ENCODE data around the gene PGAP2. TPM values are rescaled to one million over a fixed set of nuclear protein-coding genes. Genes with fewer than 3 reads are reported as not detected.

PGAP2 gene
- total and polyA plus RNA-seq, 4 donors = 3.9 to 17.7 (median 8.9) TPM

GRCh38 chr11:3833449-3833848, 25.1 kb downstream of the PGAP2 start:
- Histone ChIP-seq H3K4me3 (ENCODE audit: low read length in 2 of 2) (no peak overlapping the region), H3K27ac (ENCODE audit: low read depth in 1 of 2, low read length in 2 of 2) (no peak overlapping the region), H3K36me3 (ENCODE audit: control insufficient read depth in 1 of 2, insufficient read depth in 2 of 2, low read length in 1 of 2) (no peaks in the 10 kb centered on the region), H3K4me1 (ENCODE audit: control insufficient read depth in 1 of 2, insufficient read depth in 2 of 2, low read length in 2 of 2) (no peaks in the 10 kb centered on the region), H3K27me3 (ENCODE audit: control insufficient read depth in 1 of 2, insufficient read depth in 2 of 2, low read length in 1 of 2) (no peaks in the 10 kb centered on the region), H3K9me3 (ENCODE audit: control insufficient read depth, low read length) (no peaks in the 10 kb centered on the region)
- no peak for DNase-seq
- ATAC-seq (ENCODE audit: low FRiP score) = no peak
- intact Hi-C loops (cut with DNase I) = no loop called here
- WGBS, 2 donors = 87 to 90% methylated on average over 2 of the region's 2 CpGs

DNA sequence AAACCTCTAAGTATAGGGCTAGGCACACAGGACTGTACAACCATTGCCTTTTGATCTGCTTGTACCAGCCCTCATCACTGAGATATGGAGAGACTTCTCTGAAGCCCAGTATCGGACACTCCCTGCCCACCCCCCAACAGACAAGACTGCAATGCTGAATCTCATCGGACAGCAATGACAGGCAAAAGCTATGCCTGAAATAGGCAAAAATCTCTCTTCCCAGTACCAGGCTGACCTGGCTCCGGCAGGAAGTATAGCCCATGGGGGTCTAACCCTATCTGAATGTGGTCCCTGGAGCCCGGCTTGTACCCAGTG, 25.9 kb downstream of the PGAP2 start:
- H3K36me3 ChIP-seq (ENCODE audit: control insufficient read depth in 1 of 2, insufficient read depth in 2 of 2, low read length in 1 of 2) = no peaks in the 10 kb centered on the region
- intact Hi-C loops (cut with DNase I) = no loop called here
- no peak for DNase-seq
- no peak overlapping the region for H3K4me3 ChIP-seq (ENCODE audit: low read length in 2 of 2)
- no peak for ATAC-seq (ENCODE audit: low FRiP score)
- no peaks in the 10 kb centered on the region for H3K4me1 ChIP-seq (ENCODE audit: control insufficient read depth in 1 of 2, insufficient read depth in 2 of 2, low read length in 2 of 2)
- WGBS, 2 donors = 84 to 85% methylated on average over 4 of the region's 4 CpGs
- H3K27me3 ChIP-seq (ENCODE audit: control insufficient read depth in 1 of 2, insufficient read depth in 2 of 2, low read length in 1 of 2) = no peaks in the 10 kb centered on the region
- H3K9me3 ChIP-seq (ENCODE audit: control insufficient read depth, low read length) = no peaks in the 10 kb centered on the region
- no peak overlapping the region for H3K27ac ChIP-seq (ENCODE audit: low read depth in 1 of 2, low read length in 2 of 2)

DNA sequence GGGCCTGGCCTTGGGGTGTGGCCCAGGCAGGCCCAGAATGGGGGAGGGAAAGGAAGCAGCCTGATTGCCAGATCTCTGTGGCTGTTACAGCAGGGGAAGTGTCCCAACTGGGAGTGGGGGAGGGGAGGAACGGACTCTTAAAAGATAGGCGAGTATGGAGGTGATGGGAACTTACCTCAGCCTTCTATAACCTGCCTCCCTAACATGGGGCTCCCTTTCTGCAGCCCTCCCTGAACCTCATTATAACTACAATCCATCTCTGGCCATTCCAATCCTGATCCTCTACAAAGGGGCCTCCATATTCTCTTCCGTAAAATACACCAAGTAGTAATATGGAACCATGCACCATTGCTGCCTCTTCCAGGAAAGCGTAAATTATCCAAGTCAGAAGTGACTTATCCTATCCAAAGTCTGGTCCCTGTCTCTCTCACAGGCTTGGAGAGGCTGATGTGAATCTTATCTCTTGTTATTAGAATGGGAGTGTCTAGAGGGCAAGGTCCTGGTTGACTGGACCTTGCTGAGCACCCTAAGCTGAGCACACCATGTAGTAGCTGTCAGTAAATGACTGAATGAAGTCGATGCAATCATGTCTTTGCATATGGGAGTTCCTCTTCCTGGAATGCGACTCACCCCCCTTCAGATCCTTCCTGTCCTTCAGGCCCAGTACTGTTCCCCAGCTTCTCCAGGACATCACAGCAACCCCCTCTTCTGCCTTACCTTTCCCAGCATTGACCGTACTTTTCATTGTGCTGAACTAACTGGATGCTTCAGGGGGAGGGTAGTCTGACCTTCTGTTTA, 26.5 kb downstream of the PGAP2 start:
- H3K27ac ChIP-seq (ENCODE audit: low read depth in 1 of 2, low read length in 2 of 2) = no peak overlapping the region
- peak; percentile 72 to 73 for DNase-seq
- H3K36me3 ChIP-seq (ENCODE audit: control insufficient read depth in 1 of 2, insufficient read depth in 2 of 2, low read length in 1 of 2) = no peaks in the 10 kb centered on the region

DNA sequence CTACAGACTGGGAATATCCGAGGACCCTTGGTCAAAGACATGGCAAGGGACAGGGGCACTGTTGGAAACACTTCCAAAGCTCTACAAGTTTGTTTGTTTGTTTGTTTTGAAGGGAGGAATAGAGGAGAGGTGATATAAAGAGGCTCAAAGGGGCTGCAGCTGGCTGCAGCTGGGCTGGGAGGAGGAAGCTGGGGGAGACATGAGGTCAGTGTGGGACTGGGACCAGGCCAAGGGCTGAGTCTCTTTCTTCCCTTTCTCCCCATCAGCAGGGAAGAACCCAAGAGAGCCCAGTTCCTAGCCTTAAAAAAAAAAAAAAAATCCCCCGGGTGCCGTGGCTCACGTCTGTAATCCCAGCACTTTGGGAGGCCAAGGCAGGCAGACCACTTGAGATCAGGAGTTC, 27.4 kb downstream of the PGAP2 start:
- 77 to 78% methylated on average over 4 of the region's 4 CpGs for WGBS, 2 donors
- no peak overlapping the region for H3K27ac ChIP-seq (ENCODE audit: low read depth in 1 of 2, low read length in 2 of 2)
- no peak for ATAC-seq (ENCODE audit: low FRiP score)
- intact Hi-C loops (cut with DNase I) = no loop called here
- H3K4me3 ChIP-seq (ENCODE audit: low read length in 2 of 2) = no peak overlapping the region
- DNase-seq = peak; percentile 32 to 56
- H3K9me3 ChIP-seq (ENCODE audit: control insufficient read depth, low read length) = no peaks in the 10 kb centered on the region
- H3K27me3 ChIP-seq (ENCODE audit: control insufficient read depth in 1 of 2, insufficient read depth in 2 of 2, low read length in 1 of 2) = no peaks in the 10 kb centered on the region
- no peaks in the 10 kb centered on the region for H3K36me3 ChIP-seq (ENCODE audit: control insufficient read depth in 1 of 2, insufficient read depth in 2 of 2, low read length in 1 of 2)
- no peaks in the 10 kb centered on the region for H3K4me1 ChIP-seq (ENCODE audit: control insufficient read depth in 1 of 2, insufficient read depth in 2 of 2, low read length in 2 of 2)

More for the DNA sequence above, 26.5 kb downstream of the PGAP2 start:
- no peaks in the 10 kb centered on the region for H3K27me3 ChIP-seq (ENCODE audit: control insufficient read depth in 1 of 2, insufficient read depth in 2 of 2, low read length in 1 of 2)
- WGBS, 2 donors = 87 to 88% methylated on average over 7 of the region's 7 CpGs
- intact Hi-C loops (cut with DNase I) = no loop called here
- no peak overlapping the region for H3K4me3 ChIP-seq (ENCODE audit: low read length in 2 of 2)
- no peak for ATAC-seq (ENCODE audit: low FRiP score)
- no peaks in the 10 kb centered on the region for H3K9me3 ChIP-seq (ENCODE audit: control insufficient read depth, low read length)
- no peaks in the 10 kb centered on the region for H3K4me1 ChIP-seq (ENCODE audit: control insufficient read depth in 1 of 2, insufficient read depth in 2 of 2, low read length in 2 of 2)

DNA sequence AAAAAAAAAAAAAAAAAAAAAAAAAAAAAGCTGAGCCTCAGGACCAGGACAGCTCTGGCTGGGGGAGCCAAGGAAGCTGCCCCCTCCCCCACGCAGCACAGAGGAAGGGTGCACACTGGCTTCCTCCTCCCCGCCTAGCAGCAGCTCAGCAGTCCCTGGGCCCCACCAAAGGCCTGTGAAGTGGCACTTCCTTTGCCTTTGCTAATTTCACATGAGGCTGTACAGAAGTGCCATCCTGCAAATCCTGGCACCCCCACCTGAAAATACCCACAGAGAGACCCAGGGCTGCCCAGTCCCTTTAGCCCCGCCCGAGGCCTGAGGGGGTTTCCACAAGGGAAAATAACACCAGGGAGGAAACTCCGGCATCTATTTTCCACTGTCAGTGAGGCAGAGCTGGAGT, 28.5 kb downstream of the PGAP2 start:
- Histone ChIP-seq H3K9me3 (ENCODE audit: control insufficient read depth, low read length) (no peaks in the 10 kb centered on the region), H3K4me1 (ENCODE audit: control insufficient read depth in 1 of 2, insufficient read depth in 2 of 2, low read length in 2 of 2) (no peaks in the 10 kb centered on the region), H3K4me3 (ENCODE audit: low read length in 2 of 2) (no peak overlapping the region), H3K27me3 (ENCODE audit: control insufficient read depth in 1 of 2, insufficient read depth in 2 of 2, low read length in 1 of 2) (no peaks in the 10 kb centered on the region), H3K36me3 (ENCODE audit: control insufficient read depth in 1 of 2, insufficient read depth in 2 of 2, low read length in 1 of 2) (no peaks in the 10 kb centered on the region), H3K27ac (ENCODE audit: low read depth in 1 of 2, low read length in 2 of 2) (no peak overlapping the region)
- 88 to 96% methylated on average over 5 of the region's 5 CpGs for WGBS, 2 donors
- DNase-seq (peak; percentile 78 to 79), ATAC-seq (ENCODE audit: low FRiP score) (no peak)
- intact Hi-C loops (cut with DNase I) = no loop called here

DNA sequence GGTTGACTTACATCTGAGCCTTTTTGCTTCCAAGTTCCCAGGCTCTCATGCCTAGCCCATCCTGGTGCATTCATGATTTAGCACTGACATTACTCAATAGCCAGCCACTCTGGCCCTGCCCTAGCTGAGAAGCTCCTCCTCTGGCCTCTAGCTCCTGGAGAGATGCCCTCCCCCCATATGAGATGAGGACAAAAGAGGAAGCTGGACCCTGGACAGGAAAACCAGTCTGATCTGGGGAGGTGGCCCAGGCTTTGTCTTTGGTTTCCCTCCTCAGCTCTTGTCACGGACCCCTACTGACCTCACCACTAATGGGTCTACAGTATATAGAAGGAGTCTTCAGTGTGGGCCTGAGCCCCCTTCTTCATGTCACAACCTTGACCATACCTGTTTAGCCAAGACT, 29.4 kb downstream of the PGAP2 start:
- ATAC-seq (ENCODE audit: low FRiP score) = no peak
- Histone ChIP-seq H3K27me3 (ENCODE audit: control insufficient read depth in 1 of 2, insufficient read depth in 2 of 2, low read length in 1 of 2) (no peaks in the 10 kb centered on the region), H3K4me1 (ENCODE audit: control insufficient read depth in 1 of 2, insufficient read depth in 2 of 2, low read length in 2 of 2) (no peaks in the 10 kb centered on the region), H3K9me3 (ENCODE audit: control insufficient read depth, low read length) (no peaks in the 10 kb centered on the region), H3K27ac (ENCODE audit: low read depth in 1 of 2, low read length in 2 of 2) (no peak overlapping the region), H3K36me3 (ENCODE audit: control insufficient read depth in 1 of 2, insufficient read depth in 2 of 2, low read length in 1 of 2) (no peaks in the 10 kb centered on the region), H3K4me3 (ENCODE audit: low read length in 2 of 2) (no peak overlapping the region)
- DNase-seq = peak; percentile 55 to 81
- WGBS, 2 donors = 94 to 95% methylated on average over 1 of the region's 1 CpG
- intact Hi-C loops (cut with DNase I) = no loop called here

DNA sequence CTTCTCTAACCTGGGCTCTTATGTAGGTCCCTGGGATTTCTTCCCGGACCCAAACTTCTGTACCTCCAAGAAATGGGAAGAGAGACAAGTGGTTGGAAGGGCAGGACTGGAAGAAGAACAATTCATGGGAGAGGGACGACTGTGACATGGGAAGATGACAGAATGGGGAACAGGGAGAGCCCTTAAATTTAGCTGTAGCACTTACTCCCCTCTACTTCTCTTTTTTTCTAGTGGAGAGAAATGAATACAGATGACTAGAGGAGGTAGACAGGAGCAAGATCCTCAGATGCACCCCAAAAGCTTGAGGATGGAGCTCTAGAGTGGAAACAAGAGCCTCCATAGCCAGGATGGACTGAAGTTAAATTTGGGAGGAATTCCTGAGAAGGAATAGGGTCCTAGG, 30.1 kb downstream of the PGAP2 start:
- ATAC-seq (ENCODE audit: low FRiP score) (no peak), DNase-seq (peak in 1 of 2 donors; percentile 5)
- 76 to 80% methylated on average over 2 of the region's 2 CpGs for WGBS, 2 donors
- intact Hi-C loops (cut with DNase I) = no loop called here
- Histone ChIP-seq H3K27ac (ENCODE audit: low read depth in 1 of 2, low read length in 2 of 2) (no peak overlapping the region), H3K36me3 (ENCODE audit: control insufficient read depth in 1 of 2, insufficient read depth in 2 of 2, low read length in 1 of 2) (no peaks in the 10 kb centered on the region), H3K9me3 (ENCODE audit: control insufficient read depth, low read length) (no peaks in the 10 kb centered on the region), H3K4me1 (ENCODE audit: control insufficient read depth in 1 of 2, insufficient read depth in 2 of 2, low read length in 2 of 2) (no peaks in the 10 kb centered on the region), H3K4me3 (ENCODE audit: low read length in 2 of 2) (no peak overlapping the region), H3K27me3 (ENCODE audit: control insufficient read depth in 1 of 2, insufficient read depth in 2 of 2, low read length in 1 of 2) (no peaks in the 10 kb centered on the region)

- ATAC-seq (ENCODE audit: low FRiP score) = peak; percentile 37
- peak; percentile 58 to 91 for DNase-seq
- Histone ChIP-seq H3K36me3 (ENCODE audit: control insufficient read depth in 1 of 2, insufficient read depth in 2 of 2, low read length in 1 of 2) (no peaks in the 10 kb centered on the region), H3K9me3 (ENCODE audit: control insufficient read depth, low read length) (no peaks in the 10 kb centered on the region), H3K4me3 (ENCODE audit: low read length in 2 of 2) (peak overlapping the region; percentile 97 to 99), H3K4me1 (ENCODE audit: control insufficient read depth in 1 of 2, insufficient read depth in 2 of 2, low read length in 2 of 2) (no peaks in the 10 kb centered on the region), H3K27me3 (ENCODE audit: control insufficient read depth in 1 of 2, insufficient read depth in 2 of 2, low read length in 1 of 2) (no peaks in the 10 kb centered on the region), H3K27ac (ENCODE audit: low read depth in 1 of 2, low read length in 2 of 2) (peak overlapping the region; percentile 46 to 52)
- 2% methylated on average over 45 to 46 of the region's 46 CpGs for WGBS, 2 donors
- intact Hi-C loops (cut with DNase I) = loop anchor here (2.0 kb wide), 1 partner anchor 43 kb away; the partner anchor contains the start of gene NUP98 (in 2 of the 2)
Measured at GRCh38 chr11:3840004-3840869, 31.9 kb downstream of the PGAP2 start.
